IMR-90 (cell line): ENCODE data around the gene ARHGAP23. TPM values are rescaled to one million over a fixed set of nuclear protein-coding genes. Genes with fewer than 3 reads are reported as not detected.

ENCODE experiments used
- ATAC-seq: fragments of 200-7000 bp; cut with Tn5 transposase; 2 replicates; pipeline ENCODE4 v1.9.1; 2020; ENCODE audit warnings: low read depth, mild to moderate bottlenecking, moderate library complexity
- BruUV-seq: library from RNA; stranded (reverse); fragments of 400-500 nt; replicated peaks from 2 replicates; lab custom pipeline; 2021; lab: Mats Ljungman, UMichigan
- CTCF ChIA-PET: fragments of 300-600 bp; formaldehyde crosslinking; extraction: SDS; loops from one replicate; lab custom pipeline; 2021; ENCODE audit warnings: antibody characterized with exemption; lab: Yijun Ruan, JAX
- POLR2A ChIA-PET: fragments of 300-600 bp; sonication (Branson Sonifier 250); formaldehyde crosslinking; loops from one replicate; lab custom pipeline; 2022; ENCODE audit warnings: antibody characterized with exemption; ENCODE audit not compliant: unreplicated experiment; lab: Charles Lee
- DNase-seq: peaks from one replicate; pipeline ENCODE4 v3.0.0; 2013
- H2AFZ ChIP-seq: replicated peaks from 2 replicates; pipeline ENCODE3; 2013; ENCODE audit warnings: low read length, mild to moderate bottlenecking; ENCODE audit not compliant: poor library complexity
- H2AK5ac ChIP-seq: 2 replicates; pipeline ENCODE4 v1.6.1; 2013; ENCODE audit warnings: low read depth, low read length, inconsistent platforms
- H2AK9ac ChIP-seq: replicated peaks from 2 replicates; pipeline ENCODE3; 2013; ENCODE audit warnings: mild to moderate bottlenecking, low read depth, low read length, moderate library complexity; ENCODE audit not compliant: poor library complexity
- H2BK120ac ChIP-seq: 2 replicates; pipeline ENCODE4 v1.6.1; 2013; ENCODE audit warnings: low read depth, low read length, inconsistent platforms
- H2BK15ac ChIP-seq: 3 replicates; pipeline ENCODE4 v1.6.1; 2013; ENCODE audit warnings: low read depth, low read length, inconsistent platforms
- H2BK20ac ChIP-seq: 2 replicates; pipeline ENCODE4 v1.6.1; 2013; ENCODE audit warnings: low read depth, mild to moderate bottlenecking, inconsistent platforms, low read length, moderate library complexity
- H2BK5ac ChIP-seq: 2 replicates; pipeline ENCODE4 v1.6.1; 2013; ENCODE audit warnings: mild to moderate bottlenecking, low read depth, low read length, inconsistent platforms; ENCODE audit not compliant: poor library complexity, severe bottlenecking
- H3K14ac ChIP-seq: replicated peaks from 2 replicates; pipeline ENCODE4 v1.6.1; 2013; ENCODE audit warnings: low read depth, low read length, inconsistent platforms
- H3K18ac ChIP-seq: 2 replicates; pipeline ENCODE4 v1.6.1; 2013; ENCODE audit warnings: low read depth, low read length, control low read depth
- H3K23ac ChIP-seq: 2 replicates; pipeline ENCODE4 v1.6.1; 2013; ENCODE audit warnings: low read depth, low read length, inconsistent platforms
- H3K27ac ChIP-seq: 2 replicates; pipeline ENCODE4 v1.5.1; 2013; ENCODE audit warnings: mild to moderate bottlenecking, control low read depth, low read length; ENCODE audit not compliant: insufficient read depth
- H3K27me3 ChIP-seq: 2 replicates; pipeline ENCODE4 v1.6.1; 2013; ENCODE audit warnings: low read length; ENCODE audit not compliant: control insufficient read depth, insufficient read depth
- H3K36me3 ChIP-seq: 2 replicates; pipeline ENCODE4 v1.6.1; 2013; ENCODE audit warnings: low read length, mixed read lengths; ENCODE audit not compliant: control insufficient read depth, insufficient read depth
- H3K4ac ChIP-seq: 2 replicates; pipeline ENCODE4 v1.6.1; 2013; ENCODE audit warnings: low read depth, low read length, inconsistent platforms
- H3K4me1 ChIP-seq: 2 replicates; pipeline ENCODE4 v1.6.1; 2013; ENCODE audit warnings: low read length, mixed read lengths; ENCODE audit not compliant: control insufficient read depth, insufficient read depth
- H3K4me2 ChIP-seq: 2 replicates; pipeline ENCODE4 v1.6.1; 2013; ENCODE audit warnings: low read depth, mild to moderate bottlenecking, control low read depth, low read length, moderate library complexity
- H3K4me3 ChIP-seq: 2 replicates; pipeline ENCODE4 v1.5.1; 2013; ENCODE audit warnings: low read depth, mild to moderate bottlenecking, control low read depth, low read length, moderate library complexity; ENCODE audit not compliant: insufficient read depth
- H3K56ac ChIP-seq: 2 replicates; pipeline ENCODE4 v1.6.1; 2013; ENCODE audit warnings: low read length, inconsistent platforms; ENCODE audit not compliant: insufficient read depth; ENCODE audit errors: extremely low read depth
- H3K79me1 ChIP-seq, 2 experiments: 2 replicates each; pipeline ENCODE4 v1.6.1; 2013; ENCODE audit warnings: low read length in 2 of 2, inconsistent platforms in 1 of 2, low read depth in 1 of 2
- H3K9ac ChIP-seq: 2 replicates; pipeline ENCODE4 v1.6.1; 2013; ENCODE audit warnings: low read depth, low read length, control low read depth
- H3K9me1 ChIP-seq: 2 replicates; pipeline ENCODE4 v1.6.1; 2013; ENCODE audit warnings: low read length, inconsistent platforms; ENCODE audit not compliant: insufficient read depth
- H3K9me3 ChIP-seq: 2 replicates; pipeline ENCODE4 v1.6.1; 2013; ENCODE audit warnings: low read length; ENCODE audit not compliant: control insufficient read depth, insufficient read depth
- H4K20me1 ChIP-seq: 2 replicates; pipeline ENCODE4 v1.6.1; 2013; ENCODE audit warnings: low read length, inconsistent platforms; ENCODE audit not compliant: insufficient read depth
- H4K5ac ChIP-seq: 2 replicates; pipeline ENCODE4 v1.6.1; 2013; ENCODE audit warnings: mild to moderate bottlenecking, low read depth, low read length, control low read depth
- H4K8ac ChIP-seq, 2 experiments: 2 replicates each; pipeline ENCODE4 v1.6.1; 2013; ENCODE audit warnings: low read depth in 2 of 2, low read length in 2 of 2, control low read depth in 1 of 2, inconsistent platforms in 1 of 2
- H4K91ac ChIP-seq: 2 replicates; pipeline ENCODE4 v1.6.1; 2013; ENCODE audit warnings: low read depth, low read length, inconsistent platforms; ENCODE audit not compliant: insufficient read depth
- BHLHE40 ChIP-seq: fragments of 150-350 bp; IDR thresholded peaks from 2 replicates; pipeline ENCODE4 v1.6.1; 2016; ENCODE audit warnings: mild to moderate bottlenecking, low read depth, low read length
- CEBPB ChIP-seq: IDR thresholded peaks from 2 replicates; pipeline ENCODE4 v1.6.1; 2012; ENCODE audit warnings: low read depth, low read length, improper control_type of control experiment
- CHD1 ChIP-seq: IDR thresholded peaks from 2 replicates; pipeline ENCODE4 v1.6.1; 2012; ENCODE audit warnings: low read depth, low read length, improper control_type of control experiment
- FOS ChIP-seq: fragments of 150-350 bp; IDR thresholded peaks from 2 replicates; pipeline ENCODE4 v1.6.1; 2016; ENCODE audit warnings: low read depth, low read length
- MAZ ChIP-seq: IDR thresholded peaks from 2 replicates; pipeline ENCODE4 v1.6.1; 2012; ENCODE audit warnings: low read depth, mild to moderate bottlenecking, low read length, improper control_type of control experiment, moderate library complexity, borderline replicate concordance
- NFE2L2 ChIP-seq: fragments of 150-350 bp; IDR thresholded peaks from 2 replicates; pipeline ENCODE4 v1.6.1; 2016; ENCODE audit warnings: low read depth, mild to moderate bottlenecking, low read length
- RAD21 ChIP-seq: IDR thresholded peaks from 2 replicates; pipeline ENCODE4 v1.6.1; 2012; ENCODE audit warnings: low read length, improper control_type of control experiment
- RCOR1 ChIP-seq: IDR thresholded peaks from 2 replicates; pipeline ENCODE4 v1.6.1; 2012; ENCODE audit warnings: mild to moderate bottlenecking, low read length, improper control_type of control experiment; ENCODE audit not compliant: insufficient replicate concordance
- RFX5 ChIP-seq: IDR thresholded peaks from 2 replicates; pipeline ENCODE4 v1.8.0; 2012; ENCODE audit warnings: low read depth, mild to moderate bottlenecking, low read length, moderate library complexity
- SMC3 ChIP-seq: fragments of 150-350 bp; IDR thresholded peaks from 2 replicates; pipeline ENCODE4 v1.6.1; 2016; ENCODE audit warnings: low read depth, mild to moderate bottlenecking, antibody characterized with exemption, low read length, moderate library complexity
- WGBS, 2 experiments: methylation state at CpG; one replicate each; pipeline versions ENCODE4 v1.1.5 to v1.1.7; 2013; ENCODE audit warnings: missing lambda C conversion rate in 2 of 2; ENCODE audit not compliant: insufficient read length in 1 of 2; ENCODE audit errors: extremely low coverage in 2 of 2; 5-methylcytosine and 5-hydroxymethylcytosine counted together
- dilution Hi-C: fragments of 300-500 bp; cut with HindIII; formaldehyde crosslinking; loops from one replicate; pipeline ENCODE4 v1.14.3; 2018; ENCODE audit warnings: low sequenced_read_pairs; ENCODE audit not compliant: unreplicated experiment
- in situ Hi-C: fragments of 300-500 bp; cut with MboI; formaldehyde crosslinking; loops from 3 replicates; pipeline ENCODE4 v1.14.3; 2019; ENCODE audit warnings: low sequenced_read_pairs, inconsistent platforms, mixed read lengths
- intact Hi-C: fragments of 100-400 bp; cut with micrococcal nuclease; formaldehyde crosslinking; loops from 2 replicates; pipeline ENCODE4 v1.10.0; 2022
- polyA plus RNA-seq, 3 experiments: library from polyadenylated mRNA; depleted of rRNA; stranded (reverse); fragments of >200 nt; gene quantifications; 2 replicates each; pipeline ENCODE4 v1.2.3, GENCODE V29; 2012; ENCODE audit warnings: low replicate concordance in 1 of 3
- total RNA-seq: library from RNA; depleted of rRNA; stranded (reverse); fragments of >200 nt; gene quantifications from 2 replicates; pipeline ENCODE4 v1.2.3, GENCODE V29; 2012

Gene ARHGAP23
- total and polyA plus RNA-seq, 2 of the 4 experiments (the other 2 are of a cell fraction) = 9.3 to 43.3 TPM

GRCh38 chr17:38508570-38508950, 80.3 kb downstream of the ARHGAP23 start:
- H4K20me1 ChIP-seq = peaks cover 52% of the 10 kb centered on the region
- H3K27ac ChIP-seq = no peak overlapping the region
- TF ChIP-seq CEBPB (no peak), BHLHE40 (no peak), NFE2L2 (no peak), RFX5 (no peak), MAZ (no peak), RAD21 (no peak), CHD1 (no peak), FOS (no peak), SMC3 (no peak), RCOR1 (no peak)
- no peak overlapping the region for H2AK9ac ChIP-seq
- no peak overlapping the region for H4K91ac ChIP-seq
- ChIA-PET CTCF (interaction anchor here (1.0 to 1.7 kb wide), 3 partner anchors 80 to 159 kb away, joined by 3 to 5 read pairs (median 4); no protein-coding TSS in a partner anchor), POLR2A (no interaction called here)
- dilution Hi-C loops = no loop called here
- no peak overlapping the region for H4K5ac ChIP-seq
- H3K36me3 ChIP-seq = peaks cover 36% of the 10 kb centered on the region
- no peak overlapping the region for H3K9ac ChIP-seq
- no TSS peak for BruUV-seq
- H2BK5ac ChIP-seq = no peak overlapping the region
- H3K9me1 ChIP-seq = peaks cover 28% of the 10 kb centered on the region
- H3K9me3 ChIP-seq = no peaks in the 10 kb centered on the region
- peaks cover 2 to 35% of the 10 kb centered on the region in 2 experiments; a peak in 2 of 4 replicates for H3K79me1 ChIP-seq
- no peak overlapping the region for H3K23ac ChIP-seq
- H3K56ac ChIP-seq = no peak overlapping the region
- intact Hi-C loops = no loop called here
- ATAC-seq (no peak), DNase-seq (no peak)
- H2BK20ac ChIP-seq = no peak overlapping the region
- in situ Hi-C loops = no loop called here
- no peak overlapping the region for H3K4ac ChIP-seq
- no peak overlapping the region for H2BK120ac ChIP-seq
- WGBS, 2 experiments = 98% methylated on average over 5 of the region's 6 CpGs; no CpG with 5 or more reads in 1 of the 2 experiments
- H3K14ac ChIP-seq = no peak overlapping the region
- H3K18ac ChIP-seq = no peak overlapping the region
- H3K4me2 ChIP-seq = no peak overlapping the region
- H3K27me3 ChIP-seq = no peaks in the 10 kb centered on the region
- peaks cover 12% of the 10 kb centered on the region for H3K4me1 ChIP-seq
- H3K4me3 ChIP-seq = no peak overlapping the region
- no peak overlapping the region for H2AK5ac ChIP-seq
- H2AFZ ChIP-seq = no peak overlapping the region
- no peak overlapping the region for H4K8ac ChIP-seq
- H2BK15ac ChIP-seq = no peak overlapping the region
